HG02981 (cell line): ENCODE measurements around the gene IGSF9B.

Experiments
- ATAC-seq: cut with Tn5 transposase; IDR thresholded peaks from one replicate; pipeline ENCODE4 v1.9.1; 2021; ENCODE audit warnings: mild to moderate bottlenecking, moderate library complexity; ENCODE audit not compliant: unreplicated experiment

IGSF9B gene

GRCh38 chr11:133864756-133865155 is 92.0 kb downstream of the IGSF9B start:
- ATAC-seq = no peak

GRCh38 chr11:133860151-133860550 is 96.6 kb downstream of the IGSF9B start:
- ATAC-seq = no peak
